Stimulated activated CD8-positive, alpha-beta memory T cell treated with anti-CD3 and anti-CD28 coated beads, Interleukin-4, amount 100 ng/mL, for 24 hours (primary cell): Measurements from ENCODE around the gene NPHP4.

Experiments used
- DNase-seq: peaks from one replicate; pipeline ENCODE4 v3.0.0-alpha.2; 2020; ENCODE audit warnings: low read depth

Gene NPHP4

DNA sequence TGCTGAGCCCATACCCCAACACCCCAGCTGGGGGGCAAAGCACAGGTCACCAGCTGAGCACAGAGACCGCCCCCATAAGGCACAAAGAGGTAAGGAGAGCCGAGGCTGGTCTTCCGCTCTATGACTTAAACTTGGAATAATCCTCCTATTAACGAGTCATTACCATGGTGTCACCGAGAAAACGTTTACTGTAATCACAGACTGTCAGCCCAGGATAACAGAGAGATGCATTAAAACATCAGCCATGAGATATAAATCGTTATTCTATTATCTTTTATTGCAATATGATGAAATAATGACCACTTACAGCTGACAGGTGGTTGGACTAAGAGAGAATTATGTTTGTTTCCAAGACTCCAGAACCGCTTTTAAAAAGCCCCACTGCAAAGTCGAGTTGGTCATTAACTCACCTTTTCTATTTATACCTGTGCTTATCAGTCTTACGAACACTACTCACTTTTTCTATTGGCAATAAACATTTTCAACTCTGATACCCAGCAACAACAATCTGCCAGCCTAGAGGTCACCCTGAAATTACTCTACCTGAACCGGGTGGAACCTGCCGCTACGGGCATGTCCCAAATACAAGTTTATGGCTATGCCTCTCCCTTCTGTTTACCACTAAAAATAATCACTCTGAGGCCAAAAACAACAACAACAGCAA is 21.5 kb downstream of the NPHP4 start:
- no peak for DNase-seq

DNA sequence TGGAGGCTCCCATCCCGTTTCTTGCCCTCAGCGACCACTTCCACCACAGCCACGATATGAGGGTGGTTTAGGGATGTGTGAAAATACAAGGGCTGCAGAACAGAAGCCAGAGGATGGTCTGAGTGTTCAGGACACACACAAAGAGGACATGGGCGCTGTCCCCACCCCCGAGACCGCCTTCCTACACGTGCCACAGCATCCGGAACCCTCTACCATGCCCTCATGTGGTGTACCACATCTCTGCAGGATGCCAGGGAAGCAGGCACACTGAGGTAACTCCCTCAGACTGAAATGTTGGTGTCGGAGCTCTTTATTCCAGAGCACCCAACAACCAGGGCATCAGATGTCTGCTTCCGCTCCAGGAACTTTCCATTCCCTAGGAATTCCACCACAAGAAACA is 23.1 kb downstream of the NPHP4 start:
- no peak for DNase-seq

DNA sequence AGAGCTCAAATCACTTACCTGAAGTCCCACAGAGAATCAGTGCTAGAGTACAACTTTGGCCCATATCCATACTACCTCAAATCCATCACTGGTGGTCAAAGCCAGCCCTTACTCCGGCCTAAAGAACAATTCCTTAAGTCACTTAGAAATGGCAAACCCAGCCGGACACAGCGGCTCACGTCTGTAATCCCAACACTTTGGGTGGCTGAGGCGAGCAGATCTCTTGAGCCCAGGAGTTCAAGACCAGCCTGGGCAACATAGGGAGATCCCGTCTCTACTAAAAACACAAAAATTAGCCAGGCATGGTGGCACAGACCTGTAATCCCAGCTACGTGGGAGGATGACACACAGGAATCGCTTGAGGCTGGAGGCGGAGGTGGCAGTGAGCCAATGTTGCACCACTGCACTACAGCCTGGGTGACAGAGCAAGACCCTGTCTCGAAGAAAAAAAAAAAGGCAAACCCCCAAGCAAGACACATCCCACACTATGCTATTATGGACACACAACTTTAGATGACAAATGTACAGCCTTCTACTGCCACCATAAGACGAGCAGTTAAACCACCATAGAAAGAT is 24.0 kb downstream of the NPHP4 start:
- DNase-seq, result no peak

DNA sequence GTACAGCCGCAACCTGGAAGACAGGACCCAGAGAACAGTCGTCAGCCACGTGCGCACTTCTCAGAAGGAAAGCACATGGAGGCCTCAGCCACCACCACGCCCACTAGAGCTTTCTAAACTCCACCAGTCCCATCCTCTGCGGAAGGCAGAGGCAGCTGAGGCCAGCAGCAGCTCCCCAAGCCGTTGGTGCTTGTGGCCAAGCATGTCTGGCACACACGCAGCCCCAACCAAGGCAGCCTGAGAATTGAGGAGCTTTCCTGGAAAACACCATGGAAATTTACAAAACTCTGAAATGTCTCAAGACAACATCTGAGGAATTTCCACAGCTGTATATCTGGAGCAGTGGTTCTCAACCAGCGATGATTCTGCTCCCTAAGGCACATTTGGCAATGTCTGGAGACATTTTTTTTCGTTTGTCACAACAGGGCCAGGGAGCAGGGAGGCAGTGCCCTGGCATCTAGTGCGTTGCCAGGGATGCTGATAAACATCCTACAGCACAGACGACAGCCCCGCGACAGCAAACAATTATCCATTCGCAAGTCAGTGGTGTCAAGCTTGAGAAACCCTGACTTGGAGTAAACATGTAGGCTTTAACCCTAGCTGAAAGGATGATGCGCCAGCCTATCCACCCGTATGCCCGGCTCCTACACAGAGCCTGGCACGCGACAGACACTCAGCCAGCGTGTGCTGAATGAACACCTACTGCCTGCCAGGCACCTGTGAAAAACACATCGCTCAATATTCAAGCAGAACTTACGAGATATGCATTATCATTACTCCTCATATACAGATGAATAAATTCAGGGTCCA is 24.7 kb downstream of the NPHP4 start:
- no peak for DNase-seq

DNA sequence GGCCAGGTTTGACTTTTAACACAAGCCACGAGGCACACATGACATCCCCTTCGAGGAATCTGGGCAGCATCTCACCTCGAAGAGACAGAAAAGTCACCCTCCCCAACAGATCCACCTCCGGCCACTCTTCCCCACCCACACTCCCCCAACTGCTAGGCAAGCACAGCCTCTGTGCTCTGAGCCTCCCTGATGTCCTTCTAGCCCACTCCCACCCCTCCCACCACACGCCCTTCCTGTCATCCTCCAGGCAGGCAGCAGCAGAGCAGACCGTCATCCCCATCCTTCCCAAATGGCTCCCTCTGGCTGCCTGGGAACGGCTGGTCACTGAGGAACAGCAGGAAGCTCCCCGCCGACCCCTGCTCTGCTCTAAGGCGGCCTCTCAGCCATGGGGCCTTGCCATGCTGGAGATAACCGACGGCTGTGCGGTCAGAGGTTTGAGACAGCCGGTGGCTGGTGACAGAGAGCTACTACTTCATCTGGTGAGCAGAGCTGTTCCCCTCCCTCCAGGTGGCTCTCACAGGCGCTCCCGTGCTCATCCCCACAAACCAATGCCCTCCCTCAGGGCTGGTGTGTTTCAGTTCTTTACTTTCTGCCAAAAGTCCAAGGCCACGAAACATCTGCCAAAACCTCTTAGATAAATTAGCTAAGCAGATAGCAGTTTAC is 25.6 kb downstream of the NPHP4 start:
- DNase-seq, result no peak

DNA sequence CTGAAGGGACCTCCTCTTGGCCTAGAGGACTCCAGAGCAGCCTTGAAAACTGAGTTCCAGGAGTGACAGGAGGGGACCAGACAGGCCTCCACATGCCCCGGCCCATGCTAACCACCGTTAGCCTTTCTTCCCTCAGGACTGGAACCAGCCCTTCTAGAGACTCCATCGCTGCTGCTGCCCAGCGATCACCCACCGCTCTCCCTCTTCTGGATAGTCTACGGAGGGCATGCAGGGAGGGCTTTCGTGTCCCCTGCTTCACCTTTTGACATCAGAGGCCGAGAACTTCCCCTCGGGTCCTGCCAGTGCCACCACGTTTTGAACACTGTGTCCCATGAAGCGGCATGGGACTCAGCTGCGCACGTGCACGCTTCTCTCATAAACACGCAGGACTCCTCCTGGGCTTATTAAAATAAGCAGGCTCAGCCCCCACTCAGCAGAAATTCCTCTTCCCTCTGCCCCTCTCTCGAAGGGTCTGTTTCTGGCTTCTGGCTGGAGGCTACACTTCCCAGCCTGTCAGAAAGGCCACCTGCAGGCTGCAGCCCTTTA is 26.6 kb downstream of the NPHP4 start:
- DNase-seq, result no peak

DNA sequence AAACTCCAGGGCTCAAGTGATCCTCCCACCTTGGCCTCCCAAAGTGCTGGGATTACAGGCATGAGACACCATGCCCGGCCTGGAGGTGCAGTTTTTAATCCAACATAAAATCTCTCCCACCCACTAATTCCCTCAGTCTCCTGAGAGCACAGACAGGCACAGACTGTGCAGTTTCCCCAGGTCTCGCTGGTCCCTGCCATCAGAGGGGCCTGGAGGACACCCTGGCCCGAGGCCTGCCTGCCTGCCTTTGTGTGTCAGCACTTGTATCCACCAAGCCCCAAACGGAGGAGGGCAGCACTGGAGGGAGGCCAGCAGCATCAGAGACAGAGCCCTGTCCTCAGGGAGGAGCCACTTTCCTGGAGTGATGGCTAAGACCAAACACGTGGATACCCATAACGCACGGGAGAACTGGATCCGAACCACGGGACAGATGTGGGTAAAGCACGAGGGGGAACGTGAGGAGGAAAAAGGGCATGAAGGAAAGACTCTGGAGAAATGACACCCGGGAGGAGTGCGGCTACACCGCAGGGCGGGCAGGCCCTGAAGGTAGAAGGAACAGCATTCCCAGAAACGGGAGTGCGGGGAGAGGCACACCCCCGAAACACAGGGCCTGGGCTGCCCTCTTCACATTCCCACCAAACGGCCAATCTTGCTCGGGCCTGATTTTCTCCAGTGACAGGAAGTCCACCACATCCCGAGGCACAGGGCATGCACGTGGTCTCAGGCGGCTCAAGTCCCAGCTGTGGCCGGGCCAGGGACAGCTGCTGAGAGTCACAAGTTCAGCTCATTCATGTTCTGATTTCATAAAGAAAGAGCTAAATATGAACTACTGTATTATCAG is 29.7 kb downstream of the NPHP4 start:
- DNase-seq, result no peak

DNA sequence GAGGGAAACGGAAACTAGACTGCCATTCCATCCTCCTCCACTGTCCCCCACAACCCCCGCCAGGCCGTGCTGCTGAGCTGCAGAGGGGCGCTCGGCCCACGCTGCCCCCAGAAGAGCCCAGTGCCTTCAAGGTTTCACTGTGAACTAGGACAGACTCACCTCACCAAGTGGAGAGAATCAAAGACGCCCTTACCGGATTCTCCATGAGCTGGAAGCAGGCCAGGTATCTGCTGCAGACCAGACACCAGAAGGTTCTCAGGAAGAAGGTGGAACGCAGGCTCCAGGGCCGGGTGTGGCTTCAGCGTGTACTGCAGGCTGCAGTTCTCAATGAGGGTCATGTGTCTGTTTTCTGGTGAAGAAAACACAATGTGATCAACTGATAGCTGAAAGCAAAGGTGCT is 30.6 kb downstream of the NPHP4 start:
- DNase-seq, result no peak

DNA sequence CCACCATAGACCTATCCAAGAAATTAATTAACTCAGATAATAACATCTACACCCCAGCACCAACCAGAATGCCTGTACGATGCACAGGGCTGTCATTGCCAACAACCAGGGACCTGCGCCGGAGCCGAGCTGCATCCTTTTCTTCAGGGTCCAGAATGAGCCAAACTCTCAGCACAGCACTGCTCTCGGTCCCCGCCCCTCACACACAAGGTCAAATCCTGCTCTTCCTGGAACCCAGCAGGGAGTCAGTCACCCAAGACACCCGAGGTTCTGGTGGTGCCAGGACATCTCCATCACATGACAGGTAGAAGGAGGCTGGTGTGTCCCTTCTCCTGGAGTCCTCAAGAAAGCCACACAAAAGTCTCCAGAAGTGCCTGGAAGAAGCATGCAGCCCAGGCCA is 31.9 kb downstream of the NPHP4 start:
- no peak for DNase-seq

DNA sequence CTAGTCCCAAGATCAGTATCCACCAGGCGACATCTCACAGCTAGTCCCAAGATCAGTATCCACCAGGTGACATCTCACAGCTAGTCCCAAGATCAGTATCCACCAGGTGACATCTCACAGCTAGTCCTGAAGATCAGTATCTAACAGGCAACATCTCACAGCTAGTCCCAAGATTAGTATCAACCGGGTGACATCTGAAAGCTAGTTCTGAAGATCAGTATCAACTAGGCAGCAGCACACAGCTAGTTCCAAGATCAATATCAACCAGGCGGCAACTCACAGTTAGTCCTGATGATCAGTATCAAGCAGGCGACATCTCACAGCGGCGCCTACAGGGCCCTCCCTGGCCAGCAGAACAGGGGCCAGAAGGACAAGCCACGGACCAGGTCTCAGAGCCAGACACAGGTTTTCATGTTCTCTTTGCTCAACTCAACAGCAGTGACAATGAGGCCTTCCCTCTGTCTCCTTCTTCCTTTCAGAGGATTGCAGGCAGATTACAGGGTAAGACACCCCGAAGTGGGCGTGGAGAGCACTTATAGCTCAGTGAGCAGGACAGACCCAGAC is 32.5 kb downstream of the NPHP4 start:
- DNase-seq, result no peak

DNA sequence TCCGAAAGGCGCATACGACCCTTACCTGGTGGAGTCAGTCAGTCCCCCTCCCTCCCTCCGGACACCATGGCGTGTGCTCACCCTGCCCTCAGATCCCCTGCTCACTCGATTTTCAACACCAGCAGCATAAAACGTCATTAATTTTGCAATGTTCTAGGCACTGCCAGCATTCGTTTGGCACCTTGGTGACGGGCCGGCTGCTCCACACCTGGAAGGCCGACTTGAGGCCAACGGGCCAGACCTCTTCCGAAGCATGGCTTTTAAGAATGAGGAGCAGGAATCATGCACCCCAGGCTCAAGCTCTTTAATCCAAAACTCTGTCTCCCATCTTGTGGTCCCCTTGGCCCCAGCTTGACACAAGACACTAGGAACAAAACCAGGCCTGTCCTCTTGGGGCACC is 33.1 kb downstream of the NPHP4 start:
- no peak for DNase-seq

DNA sequence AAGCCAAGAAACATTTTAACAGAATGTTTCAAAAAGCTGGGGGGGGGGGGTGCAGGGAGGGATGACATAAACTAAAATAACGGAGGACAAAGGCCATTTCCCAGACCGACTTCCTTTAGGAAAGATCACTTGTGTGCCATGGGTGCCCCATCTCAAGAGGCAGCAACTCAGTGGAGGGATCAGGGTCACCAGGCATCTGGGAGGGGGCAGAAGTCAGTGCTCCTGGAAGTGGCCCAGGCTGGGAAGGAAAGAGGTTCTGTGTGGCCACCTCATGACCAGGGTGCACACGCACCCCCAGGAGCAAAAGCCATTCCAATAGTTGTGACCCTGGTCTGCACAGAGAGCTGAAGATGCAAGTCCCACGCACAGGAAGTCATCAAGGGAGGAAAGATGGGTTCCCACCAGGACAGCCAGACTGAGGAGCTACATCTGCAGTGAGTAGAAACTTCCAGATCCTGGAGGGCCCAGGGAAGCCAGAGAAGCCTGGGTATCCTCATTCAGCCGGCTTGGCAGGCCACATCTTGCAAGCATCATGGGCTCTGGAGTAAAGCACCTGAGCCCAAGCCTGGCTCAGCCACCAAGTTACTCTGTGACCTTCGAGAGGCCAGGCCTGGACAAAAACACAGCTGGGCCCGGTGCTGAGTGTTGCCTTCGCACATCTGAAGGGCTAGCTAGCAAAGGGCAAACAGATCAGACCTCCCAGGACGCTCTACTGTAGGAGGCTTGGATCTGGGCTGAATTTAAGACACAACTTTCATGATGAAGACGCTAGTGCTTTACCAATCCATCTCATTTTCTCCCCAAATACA is 36.0 kb downstream of the NPHP4 start:
- no peak for DNase-seq

DNA sequence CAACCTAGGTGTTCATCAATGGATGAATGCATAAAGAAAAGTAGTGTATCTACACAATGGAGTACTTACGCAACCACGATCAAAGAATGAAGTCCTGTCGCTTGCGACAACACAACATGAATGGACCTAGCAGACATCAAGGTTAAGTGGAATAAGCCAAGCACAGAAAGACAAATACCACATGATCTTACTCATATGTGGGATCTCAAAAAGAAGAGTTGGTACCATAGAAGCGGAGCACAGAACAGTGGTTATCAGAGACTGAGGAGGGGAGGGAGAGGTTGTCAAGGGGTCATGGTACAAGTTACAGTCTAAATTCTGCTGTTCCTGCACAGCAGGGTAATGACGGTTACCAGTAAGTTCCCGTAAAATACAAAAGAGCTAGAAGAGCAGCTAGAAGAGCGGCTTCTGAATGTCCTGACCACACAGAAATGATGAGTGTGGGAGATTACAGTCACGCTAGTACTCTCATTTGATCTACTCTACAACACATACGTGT is 36.7 kb downstream of the NPHP4 start:
- DNase-seq, result no peak

DNA sequence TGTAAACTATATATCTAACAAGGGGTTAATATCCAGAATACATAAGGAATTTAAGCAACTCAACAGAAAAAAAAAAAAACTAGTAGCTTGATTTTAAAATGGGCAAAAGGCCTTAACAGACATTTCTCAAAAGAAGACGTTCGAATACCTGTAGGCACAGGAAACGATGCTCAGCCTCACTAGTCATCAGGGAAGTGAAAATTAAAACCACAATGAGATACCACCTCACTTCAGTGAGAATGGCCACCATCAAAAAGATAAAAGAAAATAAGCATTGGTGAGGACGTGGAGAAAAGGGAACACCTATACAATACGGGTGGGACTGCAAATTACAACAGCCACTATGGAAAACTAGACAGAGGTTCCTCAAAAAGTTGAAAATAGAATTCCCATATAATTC is 37.3 kb downstream of the NPHP4 start:
- no peak for DNase-seq

DNA sequence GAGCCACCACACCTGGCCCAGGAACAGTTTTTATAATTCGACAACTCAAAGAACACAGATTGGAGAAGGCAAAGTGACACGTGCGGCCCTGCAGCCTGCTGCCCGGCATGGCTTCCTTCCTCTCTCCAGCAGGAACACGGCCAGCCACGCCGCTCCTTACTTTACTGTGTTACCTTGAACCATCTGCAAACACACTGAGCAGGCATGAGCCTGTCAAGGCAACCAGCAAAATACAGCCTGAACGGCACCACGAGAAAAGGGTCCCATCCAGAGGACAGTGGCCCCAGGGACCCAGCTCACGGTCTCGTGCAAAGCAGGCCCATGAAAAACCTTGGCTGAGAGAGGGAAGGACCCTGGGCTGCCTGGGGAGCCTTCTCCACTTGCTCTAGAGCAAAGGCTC is 38.8 kb downstream of the NPHP4 start:
- no peak for DNase-seq

DNA sequence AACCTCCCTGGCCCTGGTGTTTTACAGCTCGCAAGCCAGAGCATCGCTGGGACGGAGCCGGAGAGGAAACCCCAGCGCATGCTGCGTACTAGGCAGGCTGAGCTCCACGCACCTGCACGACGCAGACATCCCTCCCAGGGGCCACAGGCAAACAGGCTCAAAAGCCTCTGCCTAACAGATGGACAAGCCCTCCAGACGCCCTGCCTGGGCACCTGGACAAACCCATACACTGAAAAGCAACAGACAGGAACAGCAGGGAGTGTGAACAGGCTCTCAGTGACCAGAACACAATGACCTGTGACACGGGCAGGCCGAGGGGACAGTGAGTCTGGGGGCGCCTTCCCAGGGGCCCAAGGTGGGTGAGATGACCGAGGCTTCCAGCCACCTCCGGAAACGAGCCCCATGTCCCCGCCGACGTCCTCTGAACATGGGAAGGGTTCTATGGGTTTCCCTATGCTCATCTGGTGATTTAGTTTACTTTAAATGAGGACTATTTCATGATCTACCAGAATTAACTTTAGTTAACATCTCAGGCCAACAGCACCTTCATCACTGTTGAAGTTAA is 40.3 kb downstream of the NPHP4 start:
- DNase-seq, result no peak

DNA sequence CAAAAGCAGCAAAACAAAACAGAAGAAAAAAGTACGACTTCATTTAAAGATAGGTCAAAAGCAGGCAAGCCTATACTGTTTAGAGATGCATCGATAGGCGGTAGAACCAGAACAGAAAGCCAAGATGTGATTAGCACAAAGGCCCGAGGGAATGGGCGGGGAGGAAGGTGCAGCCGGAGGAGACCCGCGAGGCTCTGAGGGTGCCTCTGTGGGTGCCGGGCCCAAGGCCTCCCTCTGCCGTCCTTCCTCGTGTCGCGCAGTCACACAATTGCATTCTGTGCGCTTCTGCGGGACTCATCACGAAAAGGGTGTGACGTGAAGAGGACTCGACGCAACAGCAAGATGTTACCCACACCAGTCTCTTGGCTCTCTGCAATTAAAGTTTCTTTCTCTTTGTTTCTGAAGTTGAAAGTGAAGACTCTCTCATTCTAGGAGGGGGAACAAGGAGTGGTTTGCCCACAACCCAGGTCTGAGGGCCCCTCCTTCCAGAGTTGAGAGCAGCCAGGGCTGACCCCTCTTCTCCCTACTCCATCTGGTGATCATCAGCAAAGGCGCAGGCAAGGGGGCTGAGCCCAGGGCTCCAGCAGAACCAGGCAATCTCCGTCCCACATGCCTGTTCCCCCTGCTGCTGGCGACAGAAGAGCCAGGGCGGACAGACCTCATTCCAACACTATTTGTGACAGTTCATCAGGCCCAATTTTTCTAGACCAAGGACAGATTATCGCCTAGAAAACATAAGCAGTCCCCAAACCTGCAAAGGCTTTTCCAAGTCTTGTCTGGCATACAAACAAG is 41.0 kb downstream of the NPHP4 start:
- DNase-seq, result no peak

DNA sequence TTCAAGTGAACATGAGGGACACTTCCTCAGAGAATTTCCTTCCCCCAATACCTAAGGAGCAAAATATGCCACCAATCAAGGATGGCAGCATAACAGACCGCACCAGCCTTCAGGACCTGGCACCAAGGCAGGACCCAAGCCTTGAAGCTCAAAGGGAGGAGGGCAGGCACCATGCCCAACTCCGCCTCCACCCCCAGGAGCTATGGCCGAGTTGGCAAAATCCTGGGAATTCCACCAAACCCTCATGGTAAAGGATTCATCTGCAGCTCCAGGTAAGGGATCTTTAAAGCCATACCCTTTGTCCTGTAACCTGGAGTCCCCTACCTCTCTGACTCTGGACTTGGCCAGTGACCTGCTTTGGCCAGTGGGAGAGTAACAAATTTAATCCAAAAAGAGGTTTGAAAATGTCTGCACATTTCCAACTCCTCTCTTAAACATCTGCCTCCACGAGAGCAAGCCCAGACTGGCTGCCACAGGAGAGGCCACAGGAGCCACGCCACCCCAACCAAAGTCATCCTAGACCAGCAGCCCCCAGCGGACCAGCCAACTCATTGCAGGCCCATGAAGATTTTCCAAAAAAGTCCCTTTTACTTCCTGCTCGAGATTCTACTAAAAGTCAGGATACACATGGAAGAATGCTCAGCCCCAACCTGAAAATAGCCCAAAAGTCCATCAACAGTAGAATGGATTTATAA is 41.9 kb downstream of the NPHP4 start:
- no peak for DNase-seq

DNA sequence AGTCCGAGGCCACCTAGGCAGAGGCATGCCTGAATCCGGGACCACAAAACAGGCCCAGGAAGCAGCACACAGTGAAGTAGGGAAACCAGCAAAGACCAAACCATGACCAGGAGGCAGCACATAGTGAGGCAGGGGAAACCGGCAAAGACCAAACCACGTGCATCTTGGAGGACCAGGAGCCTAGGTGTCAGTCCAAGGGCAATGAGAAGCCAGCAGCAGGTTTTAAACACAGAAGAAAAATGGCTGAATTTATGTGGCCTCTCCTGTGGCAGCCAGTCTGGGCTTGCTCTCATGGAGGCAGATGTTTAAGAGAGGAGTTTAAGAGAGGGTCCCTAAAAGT is 42.5 kb downstream of the NPHP4 start:
- no peak for DNase-seq
